ENCODE results near the gene SLC38A3. TPM values are rescaled to one million over a fixed set of nuclear protein-coding genes. Genes with fewer than 3 reads are reported as not detected.

Gene SLC38A3
- total RNA-seq, 5 donors from 2014 or later (not counting 1 experiment from before 2014, with no cell fraction given) = 0.29 to 0.98 (median 0.44) TPM; not detected in 1

DNA sequence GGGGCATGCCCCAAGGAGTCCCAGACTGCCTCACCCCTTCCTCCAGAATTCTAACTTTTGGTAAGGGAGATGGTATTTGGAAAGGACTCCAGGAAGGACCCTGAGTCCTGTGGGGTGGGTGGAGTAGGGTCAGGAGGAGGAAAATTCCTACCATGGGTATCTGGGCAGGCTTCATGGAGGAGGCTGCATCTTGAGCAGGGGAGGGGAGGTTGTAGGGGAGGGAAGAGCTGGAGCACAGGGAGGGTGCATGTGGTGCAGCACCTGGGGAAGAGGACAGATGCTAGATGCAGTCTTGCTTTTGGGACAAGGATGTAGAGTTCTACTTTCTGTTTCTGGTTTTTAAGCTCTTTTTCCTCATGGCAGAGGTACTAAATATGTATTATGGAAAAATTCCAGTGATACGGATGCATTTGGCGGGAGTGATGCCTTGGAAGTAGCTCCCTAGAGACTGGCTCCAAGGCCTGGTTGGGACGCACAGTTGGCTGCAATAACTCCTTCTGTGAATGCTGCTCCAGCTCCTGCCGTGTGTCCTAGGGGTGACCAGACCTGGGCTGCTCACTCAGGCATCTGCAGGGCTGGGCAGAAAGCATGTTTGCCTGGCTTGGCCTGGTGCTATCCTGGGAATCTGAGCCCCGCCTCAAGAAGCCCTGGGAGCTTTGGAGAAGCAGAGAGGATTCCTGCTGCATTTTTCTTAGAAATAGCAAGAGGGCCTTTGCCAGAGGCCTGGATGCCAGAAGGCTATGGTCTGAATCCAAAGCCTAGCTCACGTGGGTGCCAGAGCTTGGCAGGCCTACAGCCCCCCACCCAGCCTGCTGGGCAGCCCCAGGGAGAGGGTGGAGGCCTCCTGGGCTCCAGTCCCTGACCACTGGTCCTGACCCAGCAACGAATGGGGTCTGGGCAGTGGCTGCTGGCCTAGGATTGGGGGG lies 39.8 kb upstream of the SLC38A3 start:
- ChIA-PET POLR2A (no interaction called here), CTCF (no interaction called here)
- Mint-ChIP-seq H3K4me3 (no peak overlapping the region), H3K36me3 (no peaks in the 10 kb centered on the region), H3K27me3 (no peaks in the 10 kb centered on the region), H3K9me3 (no peaks in the 10 kb centered on the region), H3K4me1 (no peaks in the 10 kb centered on the region), H3K27ac (no peak overlapping the region)
- WGBS (ENCODE audit: insufficient coverage) = 79% methylated on average over 7 of the region's 7 CpGs
- H3K4me3 ChIP-seq (ENCODE audit: control insufficient read depth in 1 of 2, extremely low read depth in 1 of 2, low read length in 1 of 2) = no peak overlapping the region
- peaks cover 0 to 25% of the 10 kb centered on the region in 2 experiments for H3K27me3 ChIP-seq (replicated peaks in 1 of 2; ENCODE audit: control insufficient read depth in 2 of 2, extremely low read depth in 1 of 2, insufficient read depth in 2 of 2, low read length in 1 of 2)
- no peaks in the 10 kb centered on the region for H3K36me3 ChIP-seq (ENCODE audit: control insufficient read depth in 2 of 2, extremely low read depth in 1 of 2, insufficient read depth in 1 of 2, low read length in 1 of 2)
- no peak overlapping the region for H3K27ac ChIP-seq (ENCODE audit: low read length)
- no peaks in the 10 kb centered on the region for H3K4me1 ChIP-seq (ENCODE audit: control insufficient read depth in 1 of 2, extremely low read depth in 1 of 2, insufficient read depth in 2 of 2, low read length in 2 of 2)
- DNase-seq = no peak
- no peaks in the 10 kb centered on the region for H3K9me3 ChIP-seq
- ATAC-seq (replicated peaks in 1 of 4) = no peak

- Mint-ChIP-seq H3K9me3 (no peaks in the 10 kb centered on the region), H3K27me3 (no peaks in the 10 kb centered on the region), H3K27ac (no peak overlapping the region), H3K4me1 (no peaks in the 10 kb centered on the region), H3K36me3 (no peaks in the 10 kb centered on the region), H3K4me3 (no peak overlapping the region)
- Histone ChIP-seq H3K4me3 (ENCODE audit: control insufficient read depth in 1 of 2, extremely low read depth in 1 of 2, low read length in 1 of 2) (no peak overlapping the region), H3K27me3 (replicated peaks in 1 of 2; ENCODE audit: control insufficient read depth in 2 of 2, extremely low read depth in 1 of 2, insufficient read depth in 2 of 2, low read length in 1 of 2) (peaks cover 0 to 30% of the 10 kb centered on the region in 2 experiments), H3K36me3 (ENCODE audit: control insufficient read depth in 2 of 2, extremely low read depth in 1 of 2, insufficient read depth in 1 of 2, low read length in 1 of 2) (no peaks in the 10 kb centered on the region), H3K9me3 (no peaks in the 10 kb centered on the region), H3K27ac (ENCODE audit: low read length) (no peak overlapping the region), H3K4me1 (ENCODE audit: control insufficient read depth in 1 of 2, extremely low read depth in 1 of 2, insufficient read depth in 2 of 2, low read length in 2 of 2) (no peaks in the 10 kb centered on the region)
- ChIA-PET POLR2A (no interaction called here), CTCF (no interaction called here)
- no peak for ATAC-seq (replicated peaks in 1 of 4)
- DNase-seq = no peak
- 69% methylated on average over 13 of the region's 15 CpGs for WGBS (ENCODE audit: insufficient coverage)
Observed at GRCh38 chr3:50165910-50166538, 39.0 kb upstream of the SLC38A3 start.

GRCh38 chr3:50166620-50167019 lies 38.5 kb upstream of the SLC38A3 start:
- POLR2A ChIA-PET = no interaction called here
- 70% methylated on average over 4 of the region's 6 CpGs for WGBS (ENCODE audit: insufficient coverage)
- H3K36me3 ChIP-seq (ENCODE audit: control insufficient read depth in 2 of 2, extremely low read depth in 1 of 2, insufficient read depth in 1 of 2, low read length in 1 of 2) = no peaks in the 10 kb centered on the region
- H3K27me3 ChIP-seq (replicated peaks in 1 of 2; ENCODE audit: control insufficient read depth in 2 of 2, extremely low read depth in 1 of 2, insufficient read depth in 2 of 2, low read length in 1 of 2) = peaks cover 0 to 36% of the 10 kb centered on the region in 2 experiments
- H3K4me1 Mint-ChIP-seq = no peaks in the 10 kb centered on the region
- H3K9me3 Mint-ChIP-seq = no peaks in the 10 kb centered on the region
- CTCF ChIA-PET = no interaction called here
- no peak overlapping the region for H3K27ac Mint-ChIP-seq
- H3K27me3 Mint-ChIP-seq = no peaks in the 10 kb centered on the region
- H3K36me3 Mint-ChIP-seq = no peaks in the 10 kb centered on the region
- ATAC-seq (replicated peaks in 1 of 4) (no peak), DNase-seq (no peak)
- no peak overlapping the region for H3K4me3 Mint-ChIP-seq
- H3K27ac ChIP-seq (ENCODE audit: low read length) = no peak overlapping the region
- H3K4me3 ChIP-seq (ENCODE audit: control insufficient read depth in 1 of 2, extremely low read depth in 1 of 2, low read length in 1 of 2) = no peak overlapping the region
- no peaks in the 10 kb centered on the region for H3K4me1 ChIP-seq (ENCODE audit: control insufficient read depth in 1 of 2, extremely low read depth in 1 of 2, insufficient read depth in 2 of 2, low read length in 2 of 2)
- H3K9me3 ChIP-seq = no peaks in the 10 kb centered on the region

- Mint-ChIP-seq H3K27me3 (no peaks in the 10 kb centered on the region), H3K9me3 (no peaks in the 10 kb centered on the region), H3K4me1 (no peaks in the 10 kb centered on the region), H3K4me3 (no peak overlapping the region), H3K27ac (no peak overlapping the region), H3K36me3 (no peaks in the 10 kb centered on the region)
- no peaks in the 10 kb centered on the region for H3K4me1 ChIP-seq (ENCODE audit: control insufficient read depth in 1 of 2, extremely low read depth in 1 of 2, insufficient read depth in 2 of 2, low read length in 2 of 2)
- no peak overlapping the region for H3K27ac ChIP-seq (ENCODE audit: low read length)
- H3K9me3 ChIP-seq = no peaks in the 10 kb centered on the region
- peaks cover 0 to 38% of the 10 kb centered on the region in 2 experiments for H3K27me3 ChIP-seq (replicated peaks in 1 of 2; ENCODE audit: control insufficient read depth in 2 of 2, extremely low read depth in 1 of 2, insufficient read depth in 2 of 2, low read length in 1 of 2)
- CTCF ChIA-PET = no interaction called here
- ATAC-seq (replicated peaks in 1 of 4) (no peak), DNase-seq (no peak)
- H3K36me3 ChIP-seq (ENCODE audit: control insufficient read depth in 2 of 2, extremely low read depth in 1 of 2, insufficient read depth in 1 of 2, low read length in 1 of 2) = no peaks in the 10 kb centered on the region
- POLR2A ChIA-PET = no interaction called here
- 57% methylated on average over 12 of the region's 16 CpGs for WGBS (ENCODE audit: insufficient coverage)
- no peak overlapping the region for H3K4me3 ChIP-seq (ENCODE audit: control insufficient read depth in 1 of 2, extremely low read depth in 1 of 2, low read length in 1 of 2)
Observed at GRCh38 chr3:50167069-50167840, 37.8 kb upstream of the SLC38A3 start.

DNA sequence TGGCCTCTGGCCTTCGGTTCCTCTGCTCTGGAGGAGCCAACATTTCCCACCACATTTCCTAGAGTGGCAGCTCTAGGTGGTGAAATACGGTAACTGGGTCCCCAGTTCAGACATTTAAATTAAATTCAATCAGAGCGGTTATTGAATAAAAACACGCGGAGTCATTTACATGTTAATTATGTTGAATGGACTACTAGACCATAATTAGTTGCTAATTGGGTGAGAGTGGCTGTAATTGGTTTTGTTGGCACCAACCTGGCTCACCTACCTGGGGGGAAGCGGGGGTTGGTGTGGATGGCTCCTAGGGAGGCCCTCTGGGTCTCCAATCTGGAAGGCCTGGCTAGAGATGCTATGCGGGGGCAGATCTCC lies 37.2 kb upstream of the SLC38A3 start:
- Histone ChIP-seq H3K9me3 (no peaks in the 10 kb centered on the region), H3K4me3 (ENCODE audit: control insufficient read depth in 1 of 2, extremely low read depth in 1 of 2, low read length in 1 of 2) (no peak overlapping the region), H3K27me3 (replicated peaks in 1 of 2; ENCODE audit: control insufficient read depth in 2 of 2, extremely low read depth in 1 of 2, insufficient read depth in 2 of 2, low read length in 1 of 2) (peaks cover 0 to 43% of the 10 kb centered on the region in 2 experiments), H3K4me1 (ENCODE audit: control insufficient read depth in 1 of 2, extremely low read depth in 1 of 2, insufficient read depth in 2 of 2, low read length in 2 of 2) (no peaks in the 10 kb centered on the region), H3K36me3 (ENCODE audit: control insufficient read depth in 2 of 2, extremely low read depth in 1 of 2, insufficient read depth in 1 of 2, low read length in 1 of 2) (no peaks in the 10 kb centered on the region), H3K27ac (ENCODE audit: low read length) (no peak overlapping the region)
- ChIA-PET POLR2A (no interaction called here), CTCF (no interaction called here)
- WGBS (ENCODE audit: insufficient coverage) = 93% methylated on average over 3 of the region's 7 CpGs
- Mint-ChIP-seq H3K9me3 (no peaks in the 10 kb centered on the region), H3K4me1 (no peaks in the 10 kb centered on the region), H3K27me3 (no peaks in the 10 kb centered on the region), H3K4me3 (no peak overlapping the region), H3K36me3 (no peaks in the 10 kb centered on the region), H3K27ac (no peak overlapping the region)
- DNase-seq (no peak), ATAC-seq (replicated peaks in 1 of 4) (no peak)

- Mint-ChIP-seq H3K27me3 (no peaks in the 10 kb centered on the region), H3K27ac (no peak overlapping the region), H3K4me3 (no peak overlapping the region), H3K9me3 (no peaks in the 10 kb centered on the region), H3K36me3 (no peaks in the 10 kb centered on the region), H3K4me1 (no peaks in the 10 kb centered on the region)
- ATAC-seq (replicated peaks in 1 of 4) (no peak), DNase-seq (no peak)
- POLR2A ChIA-PET = no interaction called here
- WGBS (ENCODE audit: insufficient coverage) = 87% methylated on average over 9 of the region's 9 CpGs
- H3K4me1 ChIP-seq (ENCODE audit: control insufficient read depth in 1 of 2, extremely low read depth in 1 of 2, insufficient read depth in 2 of 2, low read length in 2 of 2) = no peaks in the 10 kb centered on the region
- H3K27ac ChIP-seq (ENCODE audit: low read length) = no peak overlapping the region
- no peaks in the 10 kb centered on the region for H3K36me3 ChIP-seq (ENCODE audit: control insufficient read depth in 2 of 2, extremely low read depth in 1 of 2, insufficient read depth in 1 of 2, low read length in 1 of 2)
- H3K4me3 ChIP-seq (ENCODE audit: control insufficient read depth in 1 of 2, extremely low read depth in 1 of 2, low read length in 1 of 2) = no peak overlapping the region
- H3K27me3 ChIP-seq (replicated peaks in 1 of 2; ENCODE audit: control insufficient read depth in 2 of 2, extremely low read depth in 1 of 2, insufficient read depth in 2 of 2, low read length in 1 of 2) = peaks cover 0 to 44% of the 10 kb centered on the region in 2 experiments
- CTCF ChIA-PET = no interaction called here
- no peaks in the 10 kb centered on the region for H3K9me3 ChIP-seq
Observed at GRCh38 chr3:50168388-50168787, 36.7 kb upstream of the SLC38A3 start.
